Naive thymus-derived CD8-positive, alpha-beta T cell (primary cell): ENCODE measurements around the gene SAMMSON. TPM values are rescaled to one million over a fixed set of nuclear protein-coding genes. Genes with fewer than 3 reads are reported as not detected.
A peak's percentile ranks its signal among the peaks of the same experiment; 100 is the strongest.

Source experiments
- ATAC-seq, 2 donors: fragments of 150-1000 bp; cut with Tn5 transposase in 1 of 2; sonication (Bioruptor Pico), chemical (Tn5 transposase) in 1 of 2; 1 replicate in 1 of 2; 2 replicates in 1 of 2; pipeline ENCODE4 v1.10.0; 2021; ENCODE audit warnings: mild to moderate bottlenecking in 2 of 2, moderate library complexity in 2 of 2
- POLR2A ChIA-PET: fragments of 350-600 bp; sonication (Branson Sonifier 250); formaldehyde crosslinking; loops from one replicate; lab custom pipeline; 2021; ENCODE audit warnings: antibody characterized with exemption; lab: Charles Lee
- DNase-seq, 10 donors: peaks; one replicate each; pipeline versions ENCODE4 v3.0.0 to v3.0.0-alpha.2; 2020 to 2022
- H3K27ac Mint-ChIP-seq, 10 donors: one replicate each; pipeline ENCODE4 v1.8.0; 2020 to 2022; ENCODE audit warnings: mild to moderate bottlenecking in 10 of 10, mixed read lengths in 10 of 10, moderate library complexity in 4 of 10, inconsistent platforms in 1 of 10
- H3K27me3 Mint-ChIP-seq, 5 donors: one replicate each; pipeline ENCODE4 v1.8.0; 2021 to 2022; ENCODE audit warnings: mixed read lengths in 5 of 5
- H3K36me3 Mint-ChIP-seq, 3 donors: one replicate each; pipeline ENCODE4 v1.8.0; 2020 to 2022; ENCODE audit warnings: mixed read lengths in 3 of 3, mild to moderate bottlenecking in 2 of 3, inconsistent platforms in 1 of 3
- H3K4me1 Mint-ChIP-seq, 4 donors: one replicate each; pipeline ENCODE4 v1.8.0; 2021 to 2022; ENCODE audit warnings: mixed read lengths in 4 of 4
- H3K4me3 Mint-ChIP-seq, 10 donors: one replicate each; pipeline ENCODE4 v1.8.0; 2020 to 2022; ENCODE audit warnings: mild to moderate bottlenecking in 10 of 10, mixed read lengths in 10 of 10, moderate library complexity in 6 of 10, inconsistent platforms in 1 of 10
- H3K9me3 Mint-ChIP-seq, 9 donors: one replicate each; pipeline ENCODE4 v1.8.0; 2020 to 2022; ENCODE audit warnings: mixed read lengths in 9 of 9, mild to moderate bottlenecking in 3 of 9, inconsistent platforms in 1 of 9, moderate library complexity in 1 of 9
- polyA plus RNA-seq, 3 donors: library from polyadenylated mRNA; unstranded; fragments of 300-500 nt; fragmentation: Illumina TruSeq; gene quantifications; one replicate each; pipeline ENCODE4 v1.2.3, GENCODE V29; 2021
- total RNA-seq, 8 experiments: library from RNA in 2 of 8; stranded (reverse) in 2 of 8; gene quantifications; one replicate each; pipeline ENCODE4 v1.2.3 and lab custom pipeline; 2021 to 2026

Gene SAMMSON
- not detected for total RNA-seq
- not detected for polyA plus RNA-seq
- 0 to 0.09 (median 0) reads per million in 6 experiments for total RNA-seq (lab: John Stamatoyannopoulos, UW)

GRCh38 chr3:69999140-70000027 is at the start of gene SAMMSON:
TSS of gene SAMMSON (plus strand) at chr3:69999733.
- H3K9me3 Mint-ChIP-seq, result peaks cover 0 to 7% (median 2%) of the 10 kb centered on the region in 9 donors
- no peaks in the 10 kb centered on the region for H3K4me1 Mint-ChIP-seq
- no peaks in the 10 kb centered on the region for H3K36me3 Mint-ChIP-seq
- peaks cover 0 to 9% (median 2%) of the 10 kb centered on the region in 5 donors for H3K27me3 Mint-ChIP-seq
- POLR2A ChIA-PET, result no interaction called here
- DNase-seq (no peak), ATAC-seq (no peak)
- H3K4me3 Mint-ChIP-seq, result peak within 1 kb of the TSS in 1 of 10 donors; percentile 50
- no peak within 1 kb of the TSS for H3K27ac Mint-ChIP-seq

- no peaks in the 10 kb centered on the region for H3K36me3 Mint-ChIP-seq
- no peak for DNase-seq
Measured at GRCh38 chr3:69951616-69952015, 47.9 kb upstream of the SAMMSON start.

GRCh38 chr3:69959581-69959980 is 40.0 kb upstream of the SAMMSON start:
- POLR2A ChIA-PET, result no interaction called here
- Mint-ChIP-seq H3K4me3 (no peak overlapping the region), H3K27me3 (peaks cover 0 to 2% (median 0%) of the 10 kb centered on the region in 5 donors), H3K9me3 (no peaks in the 10 kb centered on the region), H3K4me1 (no peaks in the 10 kb centered on the region), H3K36me3 (no peaks in the 10 kb centered on the region), H3K27ac (no peak overlapping the region)
- ATAC-seq, result no peak
- no peak for DNase-seq

More at GRCh38 chr3:69951616-69952015, 47.9 kb upstream of the SAMMSON start:
- H3K9me3 Mint-ChIP-seq, result no peaks in the 10 kb centered on the region
- peaks cover 0 to 2% (median 0%) of the 10 kb centered on the region in 5 donors for H3K27me3 Mint-ChIP-seq
- no peak for ATAC-seq
- no peak overlapping the region for H3K4me3 Mint-ChIP-seq
- POLR2A ChIA-PET, result no interaction called here
- H3K4me1 Mint-ChIP-seq, result no peaks in the 10 kb centered on the region
- no peak overlapping the region for H3K27ac Mint-ChIP-seq

- peaks cover 0 to 5% (median 0%) of the 10 kb centered on the region in 5 donors for H3K27me3 Mint-ChIP-seq
- H3K27ac Mint-ChIP-seq, result no peak overlapping the region
- ATAC-seq (no peak), DNase-seq (no peak)
- POLR2A ChIA-PET, result no interaction called here
- no peaks in the 10 kb centered on the region for H3K4me1 Mint-ChIP-seq
- H3K4me3 Mint-ChIP-seq, result no peak overlapping the region
- H3K36me3 Mint-ChIP-seq, result no peaks in the 10 kb centered on the region
- no peaks in the 10 kb centered on the region for H3K9me3 Mint-ChIP-seq
Measured at GRCh38 chr3:69961706-69962439, 37.7 kb upstream of the SAMMSON start.

- no peaks in the 10 kb centered on the region for H3K36me3 Mint-ChIP-seq
- no peaks in the 10 kb centered on the region for H3K9me3 Mint-ChIP-seq
- H3K27me3 Mint-ChIP-seq, result peaks cover 0 to 5% (median 0%) of the 10 kb centered on the region in 5 donors
- no peak for ATAC-seq
- no peak for DNase-seq
- POLR2A ChIA-PET, result no interaction called here
- H3K27ac Mint-ChIP-seq, result no peak overlapping the region
- H3K4me1 Mint-ChIP-seq, result no peaks in the 10 kb centered on the region
- H3K4me3 Mint-ChIP-seq, result no peak overlapping the region
Measured at GRCh38 chr3:69963643-69964042, 35.9 kb upstream of the SAMMSON start.

GRCh38 chr3:69967156-69967555 is 32.4 kb upstream of the SAMMSON start:
- no peaks in the 10 kb centered on the region for H3K9me3 Mint-ChIP-seq
- no peak overlapping the region for H3K27ac Mint-ChIP-seq
- no peaks in the 10 kb centered on the region for H3K36me3 Mint-ChIP-seq
- H3K4me3 Mint-ChIP-seq, result no peak overlapping the region
- ATAC-seq (no peak), DNase-seq (no peak)
- H3K4me1 Mint-ChIP-seq, result no peaks in the 10 kb centered on the region
- H3K27me3 Mint-ChIP-seq, result peaks cover 0 to 5% (median 1%) of the 10 kb centered on the region in 5 donors
- POLR2A ChIA-PET, result no interaction called here

GRCh38 chr3:69970827-69971226 is 28.7 kb upstream of the SAMMSON start:
- Mint-ChIP-seq H3K4me3 (no peak overlapping the region), H3K36me3 (no peaks in the 10 kb centered on the region), H3K27me3 (peaks cover 2 to 10% (median 8%) of the 10 kb centered on the region in 5 donors), H3K9me3 (peaks cover 0 to 10% (median 0%) of the 10 kb centered on the region in 9 donors), H3K4me1 (no peaks in the 10 kb centered on the region), H3K27ac (no peak overlapping the region)
- DNase-seq (no peak), ATAC-seq (no peak)
- POLR2A ChIA-PET, result no interaction called here

GRCh38 chr3:69972672-69973071 is 26.9 kb upstream of the SAMMSON start:
- peaks cover 2 to 10% (median 8%) of the 10 kb centered on the region in 5 donors for H3K27me3 Mint-ChIP-seq
- peaks cover 0 to 7% (median 0%) of the 10 kb centered on the region in 3 donors for H3K36me3 Mint-ChIP-seq
- ATAC-seq, result no peak
- no peak overlapping the region for H3K27ac Mint-ChIP-seq
- no peaks in the 10 kb centered on the region for H3K4me1 Mint-ChIP-seq
- POLR2A ChIA-PET, result no interaction called here
- H3K4me3 Mint-ChIP-seq, result no peak overlapping the region
- peaks cover 0 to 10% (median 5%) of the 10 kb centered on the region in 9 donors for H3K9me3 Mint-ChIP-seq
- no peak for DNase-seq

GRCh38 chr3:69976021-69976420 is 23.5 kb upstream of the SAMMSON start:
- no peaks in the 10 kb centered on the region for H3K4me1 Mint-ChIP-seq
- no peak for DNase-seq
- H3K36me3 Mint-ChIP-seq, result peaks cover 0 to 14% (median 0%) of the 10 kb centered on the region in 3 donors
- H3K27me3 Mint-ChIP-seq, result peaks cover 4 to 14% (median 7%) of the 10 kb centered on the region in 5 donors
- ATAC-seq, result no peak
- no peak overlapping the region for H3K4me3 Mint-ChIP-seq
- POLR2A ChIA-PET, result no interaction called here
- peaks cover 0 to 34% (median 10%) of the 10 kb centered on the region in 9 donors for H3K9me3 Mint-ChIP-seq
- H3K27ac Mint-ChIP-seq, result no peak overlapping the region

- Mint-ChIP-seq H3K9me3 (peaks cover 0 to 16% (median 3%) of the 10 kb centered on the region in 9 donors), H3K27me3 (peaks cover 0 to 6% (median 2%) of the 10 kb centered on the region in 5 donors), H3K4me3 (no peak overlapping the region), H3K27ac (no peak overlapping the region), H3K4me1 (peaks cover 0 to 6% (median 0%) of the 10 kb centered on the region in 4 donors), H3K36me3 (no peaks in the 10 kb centered on the region)
- POLR2A ChIA-PET, result no interaction called here
- DNase-seq (no peak), ATAC-seq (no peak)
Measured at GRCh38 chr3:69983546-69984265, 15.8 kb upstream of the SAMMSON start.

GRCh38 chr3:69985266-69985665 is 14.3 kb upstream of the SAMMSON start:
- DNase-seq, result no peak
- ATAC-seq, result no peak
- peaks cover 0 to 9% (median 6%) of the 10 kb centered on the region in 5 donors for H3K27me3 Mint-ChIP-seq

GRCh38 chr3:69986419-69986818 is 13.1 kb upstream of the SAMMSON start:
- Mint-ChIP-seq H3K27ac (no peak overlapping the region), H3K27me3 (peaks cover 0 to 6% (median 2%) of the 10 kb centered on the region in 5 donors), H3K36me3 (no peaks in the 10 kb centered on the region), H3K4me3 (no peak overlapping the region), H3K9me3 (peaks cover 0 to 3% (median 0%) of the 10 kb centered on the region in 9 donors), H3K4me1 (peaks cover 0 to 6% (median 0%) of the 10 kb centered on the region in 4 donors)
- ATAC-seq (no peak), DNase-seq (no peak)
- POLR2A ChIA-PET, result no interaction called here

More at GRCh38 chr3:69985266-69985665, 14.3 kb upstream of the SAMMSON start:
- POLR2A ChIA-PET, result no interaction called here
- Mint-ChIP-seq H3K4me3 (no peak overlapping the region), H3K36me3 (no peaks in the 10 kb centered on the region), H3K27ac (no peak overlapping the region), H3K9me3 (peaks cover 0 to 3% (median 0%) of the 10 kb centered on the region in 9 donors), H3K4me1 (peaks cover 0 to 6% (median 0%) of the 10 kb centered on the region in 4 donors)
